HepG2 (cell line): ENCODE data around the gene CYP20A1. TPM values are rescaled to one million over a fixed set of nuclear protein-coding genes. Genes with fewer than 3 reads are reported as not detected.

Experiments
- ATAC-seq: fragments of 200-7000 bp; cut with Tn5 transposase; 3 replicates; pipeline ENCODE4 v1.9.1; 2020; ENCODE audit warnings: mild to moderate bottlenecking, moderate library complexity
- BruUV-seq: library from RNA; stranded (reverse); fragments of 400-500 nt; replicated peaks from 2 replicates; lab custom pipeline; 2021; lab: Mats Ljungman, UMichigan
- CTCF ChIA-PET: fragments of 300-600 bp; formaldehyde crosslinking; extraction: SDS; loops from one replicate; lab custom pipeline; 2021; ENCODE audit warnings: low total read pairs, inconsistent platforms, low intra/inter-chr PET ratio; lab: Yijun Ruan, JAX
- POLR2A ChIA-PET: fragments of 350-600 bp; sonication (Branson Sonifier 250); formaldehyde crosslinking; loops from one replicate; lab custom pipeline; 2020; ENCODE audit warnings: antibody characterized with exemption, inconsistent platforms; lab: Yijun Ruan, JAX
- DNase-seq: peaks from one replicate; pipeline ENCODE4 v3.0.0-alpha.2; 2015; ENCODE audit warnings: low spot score
- FAIRE-seq: peaks from 3 replicates; lab custom pipeline; 2011; peaks lifted over from hg19 to GRCh38; lab: Jason Lieb, UNC
- H2AFZ ChIP-seq: one replicate; pipeline ENCODE4 v1.6.1; 2011; ENCODE audit warnings: low read length, inconsistent platforms
- H3K27ac ChIP-seq: fragments of 300-600 bp; 3 replicates; pipeline ENCODE4 v1.8.0; 2011; ENCODE audit warnings: mixed run types, mild to moderate bottlenecking, mixed read lengths, low read length, inconsistent platforms; ENCODE audit not compliant: insufficient read depth; ENCODE audit errors: extremely low read length
- H3K27me3 ChIP-seq, 2 experiments: fragments of 200-600 bp in 1 of 2; 2 replicates in 1 of 2; 3 replicates in 1 of 2; pipeline versions ENCODE4 v1.6.0 to v1.8.0; 2011; ENCODE audit warnings: low read length in 2 of 2, mild to moderate bottlenecking in 2 of 2, moderate library complexity in 2 of 2, inconsistent platforms in 1 of 2; ENCODE audit not compliant: insufficient read depth in 2 of 2, control insufficient read depth in 1 of 2
- H3K36me3 ChIP-seq, 2 experiments: fragments of 200-600 bp in 1 of 2; replicated peaks in 1 of 2; 2 replicates in 1 of 2; 3 replicates in 1 of 2; pipeline versions ENCODE4 v1.5.1 to v1.8.0; 2011; ENCODE audit warnings: low read length in 2 of 2, inconsistent platforms in 1 of 2; ENCODE audit not compliant: insufficient read depth in 2 of 2, control insufficient read depth in 1 of 2
- H3K4me1 ChIP-seq: 2 replicates; pipeline ENCODE4 v1.5.1; 2012; ENCODE audit warnings: low read length, inconsistent platforms; ENCODE audit not compliant: insufficient read depth
- H3K4me2 ChIP-seq: 2 replicates; pipeline ENCODE4 v1.6.0; 2011; ENCODE audit warnings: low read depth, low read length, inconsistent platforms
- H3K4me3 ChIP-seq, 3 experiments: fragments of 200-600 bp in 1 of 3; sonication (generic), shearing (Covaris generic) in 1 of 3; replicated peaks in 1 of 3; 2 replicates each; pipeline ENCODE4 v1.5.1; 2011 to 2016; ENCODE audit warnings: low read length in 3 of 3, inconsistent platforms in 2 of 3, low read depth in 2 of 3, mild to moderate bottlenecking in 2 of 3, control low read depth in 1 of 3, mixed read lengths in 1 of 3; ENCODE audit not compliant: insufficient read depth in 1 of 3
- H3K79me2 ChIP-seq: one replicate; pipeline ENCODE4 v1.6.1; 2011; ENCODE audit warnings: low read length, inconsistent platforms; ENCODE audit not compliant: insufficient read depth
- H3K9ac ChIP-seq: 2 replicates; pipeline ENCODE4 v1.6.0; 2011; ENCODE audit warnings: mild to moderate bottlenecking, low read depth, low read length, inconsistent platforms; ENCODE audit not compliant: insufficient read depth
- H3K9me3 ChIP-seq: 2 replicates; pipeline ENCODE4 v1.5.1; 2012; ENCODE audit warnings: mild to moderate bottlenecking, low read length
- H4K20me1 ChIP-seq: 2 replicates; pipeline ENCODE4 v1.6.0; 2011; ENCODE audit warnings: inconsistent platforms, mild to moderate bottlenecking, low read length, moderate library complexity; ENCODE audit not compliant: insufficient read depth
- CEBPB ChIP-seq: IDR thresholded peaks from 2 replicates; pipeline ENCODE4 v1.6.1; 2011; ENCODE audit warnings: low read depth, low read length, improper control_type of control experiment, borderline replicate concordance
- CEBPG ChIP-seq: IDR thresholded peaks from 2 replicates; pipeline ENCODE4 v1.6.1; 2016
- IKZF4 ChIP-seq: sonication (generic); formaldehyde crosslinking; IDR thresholded peaks from 2 replicates; pipeline ENCODE4 v1.5.1; 2020; ENCODE audit warnings: borderline replicate concordance, mild to moderate bottlenecking, low read depth, missing genetic modification reagents; ENCODE audit errors: not compliant biosample characterization
- MBNL3 ChIP-seq: fragments of 250-450 bp; sonication (Bioruptor Pico); conservative IDR thresholded peaks from 2 replicates; pipeline ENCODE4 v1.8.0; 2022; ENCODE audit warnings: mild to moderate bottlenecking, inconsistent platforms
- RFXAP ChIP-seq: sonication (generic); formaldehyde crosslinking; IDR thresholded peaks from 2 replicates; pipeline ENCODE4 v1.4.0; 2020; ENCODE audit warnings: missing genetic modification reagents, borderline replicate concordance
- SP2 ChIP-seq: sonication (generic); formaldehyde crosslinking; IDR thresholded peaks from 2 replicates; pipeline ENCODE4 v1.5.1; 2020; ENCODE audit warnings: mild to moderate bottlenecking, missing genetic modification reagents
- SRSF9 ChIP-seq: fragments of 200-400 bp; formaldehyde crosslinking; IDR thresholded peaks from 2 replicates; pipeline ENCODE4 v1.6.1; 2018; ENCODE audit warnings: borderline replicate concordance, mild to moderate bottlenecking, low read depth, low read length; ENCODE audit not compliant: insufficient read depth, poor library complexity, severe bottlenecking
- ZNF136 ChIP-seq: sonication (generic); formaldehyde crosslinking; IDR thresholded peaks from 2 replicates; pipeline ENCODE4 v1.8.1; 2022; ENCODE audit warnings: low read depth, mild to moderate bottlenecking, moderate library complexity, missing genetic modification reagents
- ZNF569 ChIP-seq: sonication (generic); formaldehyde crosslinking; IDR thresholded peaks from 2 replicates; pipeline ENCODE4 v1.5.0; 2020; ENCODE audit warnings: mild to moderate bottlenecking, missing genetic modification reagents, moderate library complexity, borderline replicate concordance
- ZNF839 ChIP-seq: sonication (generic); formaldehyde crosslinking; IDR thresholded peaks from 2 replicates; pipeline ENCODE4 v1.4.0; 2020; ENCODE audit warnings: missing genetic modification reagents, mild to moderate bottlenecking, borderline replicate concordance
- WGBS: methylation state at CpG from one replicate; pipeline ENCODE4 v1.1.6; 2017; ENCODE audit warnings: low lambda C conversion rate; 5-methylcytosine and 5-hydroxymethylcytosine counted together
- in situ Hi-C: cut with HindIII; loops from 2 replicates; pipeline ENCODE4 v1.10.0; 2017; ENCODE audit warnings: low pct_unique_long_range_greater_than_20kb; ENCODE audit not compliant: extremely low pct_ligation_motif_present
- intact Hi-C: fragments of 100-400 bp; cut with micrococcal nuclease; formaldehyde crosslinking; loops from one replicate; pipeline ENCODE4 v1.10.0; 2022; ENCODE audit not compliant: unreplicated experiment
- polyA plus RNA-seq, 8 experiments: library from polyadenylated mRNA; depleted of rRNA in 3 of 8; stranded (reverse) in 7 of 8; unstranded in 1 of 8; fragments of >200 nt; fragmentation: Illumina TruSeq in 4 of 8; extraction: Trizol in 4 of 8; gene quantifications; 2 replicates each; pipeline versions ENCODE4 v1.2.1 to v1.2.3, GENCODE V29; 2011 to 2016; ENCODE audit warnings: low read depth in 4 of 8, missing spikeins in 1 of 8, mixed read lengths in 1 of 8; ENCODE audit not compliant: insufficient read depth in 1 of 8
- total RNA-seq, 5 experiments: library from RNA; depleted of rRNA; stranded (reverse); fragments of >200 nt; fragmentation: Illumina TruSeq; extraction: Trizol; gene quantifications; 2 replicates each; pipeline ENCODE4 v1.2.3, GENCODE V29; 2016; ENCODE audit warnings: low read depth in 1 of 5
- TF ChIP-seq, protein P1 (sequence below): sonication (generic); formaldehyde crosslinking; IDR thresholded peaks from 2 replicates; pipeline ENCODE4 v1.9.0; 2021; ENCODE audit warnings: missing genetic modification reagents, mild to moderate bottlenecking, borderline replicate concordance

Gene CYP20A1
- total and polyA plus RNA-seq, 2 of the 13 experiments (the other 11 are each of a cell fraction or from before 2014, with no cell fraction given): 9.6 to 35.3 TPM

DNA sequence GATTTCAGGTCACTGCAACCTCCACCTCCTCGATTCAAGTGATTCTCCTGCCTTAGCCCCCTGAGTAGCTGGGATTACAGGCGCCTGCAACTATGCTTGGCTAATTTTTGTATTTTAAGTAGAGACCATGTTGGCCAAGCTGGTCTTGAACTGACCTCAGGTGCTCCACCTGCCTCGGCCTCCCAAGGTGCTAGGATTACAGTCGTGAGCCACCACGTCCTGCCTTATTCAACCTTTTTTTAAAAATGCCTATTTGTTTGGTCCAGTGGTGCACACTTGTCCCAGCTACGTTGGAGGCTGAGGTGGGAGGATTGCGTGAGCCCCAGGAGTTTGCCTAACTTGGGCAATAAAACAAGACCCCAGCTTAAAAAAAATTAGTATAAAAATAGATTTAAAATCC is 43.3 kb downstream of the CYP20A1 start (continued):
- TF ChIP-seq, protein P1, sequence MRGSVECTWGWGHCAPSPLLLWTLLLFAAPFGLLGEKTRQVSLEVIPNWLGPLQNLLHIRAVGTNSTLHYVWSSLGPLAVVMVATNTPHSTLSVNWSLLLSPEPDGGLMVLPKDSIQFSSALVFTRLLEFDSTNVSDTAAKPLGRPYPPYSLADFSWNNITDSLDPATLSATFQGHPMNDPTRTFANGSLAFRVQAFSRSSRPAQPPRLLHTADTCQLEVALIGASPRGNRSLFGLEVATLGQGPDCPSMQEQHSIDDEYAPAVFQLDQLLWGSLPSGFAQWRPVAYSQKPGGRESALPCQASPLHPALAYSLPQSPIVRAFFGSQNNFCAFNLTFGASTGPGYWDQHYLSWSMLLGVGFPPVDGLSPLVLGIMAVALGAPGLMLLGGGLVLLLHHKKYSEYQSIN (CRISPR knock-in tag): no peak
- no peak for TF ChIP-seq MBNL3

DNA sequence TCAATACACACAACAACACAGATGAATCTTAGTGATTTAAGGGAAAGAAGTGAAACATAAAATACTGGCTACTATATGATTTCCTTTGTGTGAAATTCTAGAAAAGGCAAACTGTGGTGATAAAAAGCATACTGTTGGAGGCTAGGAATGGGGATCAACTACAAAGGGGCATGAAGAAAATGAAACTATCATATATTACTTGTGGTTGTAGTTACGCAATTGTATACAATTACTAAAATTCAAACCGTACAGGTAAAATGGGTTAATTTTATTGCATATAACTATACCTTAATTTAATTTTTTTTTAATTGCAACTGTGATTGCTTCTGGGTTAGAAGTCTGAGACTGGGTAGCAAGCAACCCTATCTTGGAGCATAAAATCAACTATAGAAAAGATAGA is 47.7 kb downstream of the CYP20A1 start:
- ATAC-seq: no peak

DNA sequence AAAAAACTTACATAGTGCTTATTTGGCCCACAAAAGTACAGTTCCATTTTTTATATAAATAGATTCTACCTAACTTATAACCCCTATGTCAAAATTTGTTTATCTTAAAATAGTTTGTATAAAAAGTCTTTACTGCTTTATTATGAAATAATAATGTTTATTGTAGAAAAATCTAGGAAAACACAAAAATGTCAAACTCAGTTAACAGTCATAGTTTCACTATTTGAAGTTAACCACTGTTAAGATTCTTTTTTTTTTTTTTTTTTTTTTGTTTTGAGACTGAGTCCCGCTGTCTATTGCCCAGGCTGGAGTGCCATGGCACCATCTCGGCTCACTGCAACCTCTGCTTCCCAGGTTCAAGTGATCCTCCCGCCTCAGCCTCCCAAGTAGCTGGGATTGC is 62.8 kb downstream of the CYP20A1 start:
- ChIA-PET CTCF (no interaction called here), POLR2A (no interaction called here)
- Histone ChIP-seq H3K9ac (no peak overlapping the region), H3K27me3 (no peaks in the 10 kb centered on the region), H3K4me2 (no peak overlapping the region), H3K27ac (no peak overlapping the region), H2AFZ (no peak overlapping the region), H3K4me1 (no peaks in the 10 kb centered on the region), H3K9me3 (no peaks in the 10 kb centered on the region), H4K20me1 (no peaks in the 10 kb centered on the region), H3K4me3 (no peak overlapping the region), H3K79me2 (no peaks in the 10 kb centered on the region), H3K36me3 (0 out of 5 replicates have a peak, but pooled peaks cover 0 to 2% of the 10 kb centered on the region in 2 experiments)
- ATAC-seq (no peak), FAIRE-seq (no peak), DNase-seq (no peak)
- in situ Hi-C loops (no loop called here), intact Hi-C loops (no loop called here)
- TF ChIP-seq CEBPG (no peak), ZNF839 (no peak), ZNF569 (no peak), SRSF9 (no peak), IKZF4 (CRISPR knock-in tag) (no peak), RFXAP (CRISPR knock-in tag) (no peak)
- no TSS peak for BruUV-seq
- whole genome bisulfite sequencing: 97% methylated on average over 3 of the region's 3 CpGs

More for the DNA sequence above, 47.7 kb downstream of the CYP20A1 start:
- DNase-seq (no peak), FAIRE-seq (no peak)
- ChIA-PET CTCF (no interaction called here), POLR2A (interaction anchor here (0.6 kb wide), 1 partner anchor 42 kb away, joined by 3 read pairs; no protein-coding TSS in a partner anchor)
- Histone ChIP-seq H4K20me1 (no peaks in the 10 kb centered on the region), H3K27me3 (no peaks in the 10 kb centered on the region), H3K27ac (no peak overlapping the region), H2AFZ (no peak overlapping the region), H3K9ac (no peak overlapping the region), H3K4me3 (no peak overlapping the region), H3K4me2 (no peak overlapping the region), H3K36me3 (peaks cover 8 to 63% of the 10 kb centered on the region in 2 experiments; a peak in 4 of 5 replicates), H3K79me2 (no peaks in the 10 kb centered on the region), H3K9me3 (no peaks in the 10 kb centered on the region), H3K4me1 (no peaks in the 10 kb centered on the region)
- no peak for TF ChIP-seq ZNF136 (CRISPR knock-in tag)
- TF ChIP-seq SP2 (CRISPR knock-in tag): no peak
- peak; percentile 71 for TF ChIP-seq CEBPB
- WGBS: 95% methylated on average over 2 of the region's 2 CpGs
- no TSS peak for BruUV-seq
- in situ Hi-C loops: no loop called here
- intact Hi-C loops: no loop called here
